HepG2 (cell line): ENCODE results near the gene CDK5R1. TPM values are rescaled to one million over a fixed set of nuclear protein-coding genes. Genes with fewer than 3 reads are reported as not detected.

Source experiments
- ATAC-seq: fragments of 200-7000 bp; cut with Tn5 transposase; 3 replicates; pipeline ENCODE4 v1.9.1; 2020; ENCODE audit warnings: mild to moderate bottlenecking, moderate library complexity
- BruUV-seq: library from RNA; stranded (reverse); fragments of 400-500 nt; replicated peaks from 2 replicates; lab custom pipeline; 2021; lab: Mats Ljungman, UMichigan
- CTCF ChIA-PET: fragments of 300-600 bp; formaldehyde crosslinking; extraction: SDS; loops from one replicate; lab custom pipeline; 2021; ENCODE audit warnings: low total read pairs, inconsistent platforms, low intra/inter-chr PET ratio; lab: Yijun Ruan, JAX
- POLR2A ChIA-PET: fragments of 350-600 bp; sonication (Branson Sonifier 250); formaldehyde crosslinking; loops from one replicate; lab custom pipeline; 2020; ENCODE audit warnings: antibody characterized with exemption, inconsistent platforms; lab: Yijun Ruan, JAX
- DNase-seq: peaks from one replicate; pipeline ENCODE4 v3.0.0-alpha.2; 2015; ENCODE audit warnings: low spot score
- FAIRE-seq: peaks from 3 replicates; lab custom pipeline; 2011; peaks lifted over from hg19 to GRCh38; lab: Jason Lieb, UNC
- H2AFZ ChIP-seq: one replicate; pipeline ENCODE4 v1.6.1; 2011; ENCODE audit warnings: low read length, inconsistent platforms
- H3K27ac ChIP-seq: fragments of 300-600 bp; 3 replicates; pipeline ENCODE4 v1.8.0; 2011; ENCODE audit warnings: mixed run types, mild to moderate bottlenecking, mixed read lengths, low read length, inconsistent platforms; ENCODE audit not compliant: insufficient read depth; ENCODE audit errors: extremely low read length
- H3K27me3 ChIP-seq, 2 experiments: fragments of 200-600 bp in 1 of 2; 2 replicates in 1 of 2; 3 replicates in 1 of 2; pipeline versions ENCODE4 v1.6.0 to v1.8.0; 2011; ENCODE audit warnings: low read length in 2 of 2, mild to moderate bottlenecking in 2 of 2, moderate library complexity in 2 of 2, inconsistent platforms in 1 of 2; ENCODE audit not compliant: insufficient read depth in 2 of 2, control insufficient read depth in 1 of 2
- H3K36me3 ChIP-seq, 2 experiments: fragments of 200-600 bp in 1 of 2; replicated peaks in 1 of 2; 2 replicates in 1 of 2; 3 replicates in 1 of 2; pipeline versions ENCODE4 v1.5.1 to v1.8.0; 2011; ENCODE audit warnings: low read length in 2 of 2, inconsistent platforms in 1 of 2; ENCODE audit not compliant: insufficient read depth in 2 of 2, control insufficient read depth in 1 of 2
- H3K4me1 ChIP-seq: 2 replicates; pipeline ENCODE4 v1.5.1; 2012; ENCODE audit warnings: low read length, inconsistent platforms; ENCODE audit not compliant: insufficient read depth
- H3K4me2 ChIP-seq: 2 replicates; pipeline ENCODE4 v1.6.0; 2011; ENCODE audit warnings: low read depth, low read length, inconsistent platforms
- H3K4me3 ChIP-seq, 3 experiments: fragments of 200-600 bp in 1 of 3; sonication (generic), shearing (Covaris generic) in 1 of 3; replicated peaks in 1 of 3; 2 replicates each; pipeline ENCODE4 v1.5.1; 2011 to 2016; ENCODE audit warnings: low read length in 3 of 3, inconsistent platforms in 2 of 3, low read depth in 2 of 3, mild to moderate bottlenecking in 2 of 3, control low read depth in 1 of 3, mixed read lengths in 1 of 3; ENCODE audit not compliant: insufficient read depth in 1 of 3
- H3K79me2 ChIP-seq: one replicate; pipeline ENCODE4 v1.6.1; 2011; ENCODE audit warnings: low read length, inconsistent platforms; ENCODE audit not compliant: insufficient read depth
- H3K9ac ChIP-seq: 2 replicates; pipeline ENCODE4 v1.6.0; 2011; ENCODE audit warnings: mild to moderate bottlenecking, low read depth, low read length, inconsistent platforms; ENCODE audit not compliant: insufficient read depth
- H3K9me3 ChIP-seq: 2 replicates; pipeline ENCODE4 v1.5.1; 2012; ENCODE audit warnings: mild to moderate bottlenecking, low read length
- H4K20me1 ChIP-seq: 2 replicates; pipeline ENCODE4 v1.6.0; 2011; ENCODE audit warnings: inconsistent platforms, mild to moderate bottlenecking, low read length, moderate library complexity; ENCODE audit not compliant: insufficient read depth
- AGO2 ChIP-seq: fragments of 200-400 bp; formaldehyde crosslinking; optimal IDR thresholded peaks from 2 replicates; pipeline ENCODE3; 2017; ENCODE audit warnings: mild to moderate bottlenecking, low read depth, low read length, moderate library complexity
- ATM ChIP-seq: fragments of 450-650 bp; IDR thresholded peaks from 2 replicates; pipeline ENCODE4 v1.7.1; 2017; ENCODE audit warnings: mild to moderate bottlenecking, borderline replicate concordance
- CBX1 ChIP-seq: IDR thresholded peaks from one replicate; pipeline ENCODE4 v1.6.1; 2016; ENCODE audit warnings: antibody characterized with exemption, low read depth
- CCDC6 ChIP-seq: sonication (generic); formaldehyde crosslinking; IDR thresholded peaks from 2 replicates; pipeline ENCODE4 v1.8.1; 2022; ENCODE audit warnings: mild to moderate bottlenecking, missing genetic modification reagents, moderate library complexity
- CEBPG ChIP-seq: IDR thresholded peaks from 2 replicates; pipeline ENCODE4 v1.6.1; 2016
- FOXA1 ChIP-seq, 2 experiments: fragments of 450-650 bp in 1 of 2; sonication (generic) in 1 of 2; formaldehyde crosslinking in 1 of 2; IDR thresholded peaks; 2 replicates each; pipeline versions ENCODE4 v1.4.0 to v1.6.1; 2016 to 2020; ENCODE audit warnings: missing genetic modification reagents in 1 of 2
- HNRNPUL1 ChIP-seq: fragments of 200-400 bp; formaldehyde crosslinking; IDR thresholded peaks from 2 replicates; pipeline ENCODE4 v1.6.1; 2017; ENCODE audit warnings: low read depth, mild to moderate bottlenecking, low read length, moderate library complexity
- POLR2G ChIP-seq: fragments of 200-400 bp; formaldehyde crosslinking; IDR thresholded peaks from 2 replicates; pipeline ENCODE4 v1.6.1; 2018; ENCODE audit warnings: mild to moderate bottlenecking, low read depth, low read length, moderate library complexity
- RBM22 ChIP-seq: fragments of 200-400 bp; formaldehyde crosslinking; optimal IDR thresholded peaks from 2 replicates; pipeline ENCODE3; 2017; ENCODE audit warnings: mild to moderate bottlenecking, low read length, moderate library complexity
- RXRB ChIP-seq: IDR thresholded peaks from 2 replicates; pipeline ENCODE4 v1.6.1; 2016; ENCODE audit warnings: borderline replicate concordance, missing genetic modification reagents, missing compliant biosample characterization
- SRY ChIP-seq: sonication (generic); formaldehyde crosslinking; IDR thresholded peaks from 2 replicates; pipeline ENCODE4 v1.8.0; 2022; ENCODE audit warnings: mild to moderate bottlenecking, missing genetic modification reagents
- STAG1 ChIP-seq: sonication (generic); formaldehyde crosslinking; IDR thresholded peaks from 2 replicates; pipeline ENCODE4 v1.4.0; 2020; ENCODE audit warnings: missing genetic modification reagents
- ZFP1 ChIP-seq: IDR thresholded peaks from 2 replicates; pipeline ENCODE4 v1.6.1; 2016
- ZFX ChIP-seq: sonication (generic); formaldehyde crosslinking; IDR thresholded peaks from 2 replicates; pipeline ENCODE4 v1.4.0; 2020; ENCODE audit warnings: mild to moderate bottlenecking, low read depth, missing genetic modification reagents, moderate library complexity
- ZNF546 ChIP-seq: sonication (generic); formaldehyde crosslinking; conservative IDR thresholded peaks from 2 replicates; pipeline ENCODE4 v1.8.1; 2023; ENCODE audit warnings: mild to moderate bottlenecking, missing genetic modification reagents
- ZNF605 ChIP-seq: sonication (generic); formaldehyde crosslinking; IDR thresholded peaks from 2 replicates; pipeline ENCODE4 v1.8.0; 2022; ENCODE audit warnings: mild to moderate bottlenecking, missing genetic modification reagents
- ZNF713 ChIP-seq: sonication (generic); formaldehyde crosslinking; IDR thresholded peaks from 2 replicates; pipeline ENCODE4 v1.4.0; 2020; ENCODE audit warnings: mild to moderate bottlenecking, missing genetic modification reagents
- ZNF788 ChIP-seq: sonication (generic); formaldehyde crosslinking; IDR thresholded peaks from 2 replicates; pipeline ENCODE4 v1.5.0; 2020; ENCODE audit warnings: mild to moderate bottlenecking, missing genetic modification reagents, borderline replicate concordance
- ZNF879 ChIP-seq: sonication (generic); formaldehyde crosslinking; IDR thresholded peaks from 2 replicates; pipeline ENCODE4 v1.8.1; 2023; ENCODE audit warnings: missing genetic modification reagents
- WGBS: methylation state at CpG from one replicate; pipeline ENCODE4 v1.1.6; 2017; ENCODE audit warnings: low lambda C conversion rate; 5-methylcytosine and 5-hydroxymethylcytosine counted together
- in situ Hi-C: cut with HindIII; loops from 2 replicates; pipeline ENCODE4 v1.10.0; 2017; ENCODE audit warnings: low pct_unique_long_range_greater_than_20kb; ENCODE audit not compliant: extremely low pct_ligation_motif_present
- intact Hi-C: fragments of 100-400 bp; cut with micrococcal nuclease; formaldehyde crosslinking; loops from one replicate; pipeline ENCODE4 v1.10.0; 2022; ENCODE audit not compliant: unreplicated experiment
- polyA plus RNA-seq, 8 experiments: library from polyadenylated mRNA; depleted of rRNA in 3 of 8; stranded (reverse) in 7 of 8; unstranded in 1 of 8; fragments of >200 nt; fragmentation: Illumina TruSeq in 4 of 8; extraction: Trizol in 4 of 8; gene quantifications; 2 replicates each; pipeline versions ENCODE4 v1.2.1 to v1.2.3, GENCODE V29; 2011 to 2016; ENCODE audit warnings: low read depth in 4 of 8, missing spikeins in 1 of 8, mixed read lengths in 1 of 8; ENCODE audit not compliant: insufficient read depth in 1 of 8
- total RNA-seq, 5 experiments: library from RNA; depleted of rRNA; stranded (reverse); fragments of >200 nt; fragmentation: Illumina TruSeq; extraction: Trizol; gene quantifications; 2 replicates each; pipeline ENCODE4 v1.2.3, GENCODE V29; 2016; ENCODE audit warnings: low read depth in 1 of 5
- TF ChIP-seq, protein P1 (sequence below): sonication (generic); formaldehyde crosslinking; IDR thresholded peaks from 2 replicates; pipeline ENCODE4 v1.5.0; 2020; ENCODE audit warnings: mild to moderate bottlenecking, missing genetic modification reagents, moderate library complexity
- TF ChIP-seq, protein P2 (sequence below): sonication (generic); formaldehyde crosslinking; IDR thresholded peaks from 2 replicates; pipeline ENCODE4 v1.5.0; 2020; ENCODE audit warnings: mild to moderate bottlenecking, missing genetic modification reagents, borderline replicate concordance
- TF ChIP-seq, protein P3 (sequence below): sonication (generic); formaldehyde crosslinking; IDR thresholded peaks from 2 replicates; pipeline ENCODE4 v1.4.0; 2020; ENCODE audit warnings: missing genetic modification reagents

CDK5R1 gene
- total and polyA plus RNA-seq, 2 of the 13 experiments (the other 11 are each of a cell fraction or from before 2014, with no cell fraction given), result 1.1 to 3.9 TPM

DNA sequence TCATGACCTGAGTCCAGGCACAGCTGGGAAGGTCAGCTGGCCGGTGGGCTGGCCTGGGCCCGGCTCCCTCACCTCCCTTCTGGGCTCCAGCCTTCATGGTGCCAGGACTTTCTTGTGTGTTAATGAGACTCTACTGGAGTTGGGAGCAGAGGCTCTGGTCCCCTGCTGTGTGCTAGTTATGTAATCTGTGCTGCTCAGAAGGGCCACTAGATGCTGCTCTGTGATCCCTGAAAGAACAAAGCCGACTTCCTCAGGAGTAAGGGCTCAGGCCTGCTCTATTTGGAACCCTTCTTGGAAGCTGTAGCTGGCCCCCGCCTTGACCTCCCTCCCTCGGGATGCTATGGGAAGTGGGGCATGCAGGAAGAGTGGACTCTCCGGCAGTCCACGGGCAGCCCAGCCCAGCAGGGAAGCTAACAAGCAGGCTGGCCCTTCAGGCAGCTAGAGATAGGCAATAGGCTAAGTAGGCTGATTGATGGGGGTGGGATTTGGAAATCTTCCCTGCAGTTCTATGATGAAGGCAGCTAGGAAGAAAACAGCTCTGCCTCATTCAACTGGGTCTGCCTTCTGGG, 3.3 kb upstream of the CDK5R1 start:
- Histone ChIP-seq H3K27ac (no peak overlapping the region), H3K9me3 (no peaks in the 10 kb centered on the region), H3K9ac (no peak overlapping the region), H3K79me2 (no peaks in the 10 kb centered on the region), H4K20me1 (no peaks in the 10 kb centered on the region), H3K4me2 (no peak overlapping the region), H3K36me3 (peaks cover 12 to 37% of the 10 kb centered on the region in 2 experiments; a peak in 4 of 5 replicates), H3K4me1 (peaks cover 28% of the 10 kb centered on the region), H2AFZ (no peak overlapping the region), H3K4me3 (no peak overlapping the region), H3K27me3 (no peaks in the 10 kb centered on the region)
- CTCF ChIA-PET, result no interaction called here
- DNase-seq, result peak; percentile 56
- intact Hi-C loops (loop anchor here (5.0 kb wide), 1 partner anchor 274 kb away; no protein-coding TSS in a partner anchor), in situ Hi-C loops (loop anchor here (10.0 kb wide), 1 partner anchor 271 kb away; no protein-coding TSS in a partner anchor)
- peak; percentile 79 for FAIRE-seq
- peak; percentile 53 for ATAC-seq
- POLR2A ChIA-PET, result no interaction called here
- BruUV-seq, result no TSS peak
- WGBS, result 54% methylated on average over 2 of the region's 7 CpGs
- no peak for TF ChIP-seq POLR2G
- TF ChIP-seq STAG1 (CRISPR knock-in tag), result peak; percentile 78
- no peak for TF ChIP-seq ATM
- TF ChIP-seq FOXA1 (IDR thresholded peaks at IDR 0.05), result no peak
- TF ChIP-seq FOXA1 (CRISPR knock-in tag; IDR thresholded peaks at IDR 0.05), result 0 out of 2 replicates have a peak, but pooled peaks have one; percentile 10
- TF ChIP-seq HNRNPUL1, result no peak
- TF ChIP-seq CCDC6 (CRISPR knock-in tag), result no peak
- peak; percentile 32 for TF ChIP-seq AGO2
- peak; percentile 81 for TF ChIP-seq RBM22
- 0 out of 2 replicates have a peak, but pooled peaks have one; percentile 36 for TF ChIP-seq ZNF605 (CRISPR knock-in tag)
- TF ChIP-seq ZNF788 (CRISPR knock-in tag), result 0 out of 2 replicates have a peak, but pooled peaks have one; percentile 10
- TF ChIP-seq, protein P1, sequence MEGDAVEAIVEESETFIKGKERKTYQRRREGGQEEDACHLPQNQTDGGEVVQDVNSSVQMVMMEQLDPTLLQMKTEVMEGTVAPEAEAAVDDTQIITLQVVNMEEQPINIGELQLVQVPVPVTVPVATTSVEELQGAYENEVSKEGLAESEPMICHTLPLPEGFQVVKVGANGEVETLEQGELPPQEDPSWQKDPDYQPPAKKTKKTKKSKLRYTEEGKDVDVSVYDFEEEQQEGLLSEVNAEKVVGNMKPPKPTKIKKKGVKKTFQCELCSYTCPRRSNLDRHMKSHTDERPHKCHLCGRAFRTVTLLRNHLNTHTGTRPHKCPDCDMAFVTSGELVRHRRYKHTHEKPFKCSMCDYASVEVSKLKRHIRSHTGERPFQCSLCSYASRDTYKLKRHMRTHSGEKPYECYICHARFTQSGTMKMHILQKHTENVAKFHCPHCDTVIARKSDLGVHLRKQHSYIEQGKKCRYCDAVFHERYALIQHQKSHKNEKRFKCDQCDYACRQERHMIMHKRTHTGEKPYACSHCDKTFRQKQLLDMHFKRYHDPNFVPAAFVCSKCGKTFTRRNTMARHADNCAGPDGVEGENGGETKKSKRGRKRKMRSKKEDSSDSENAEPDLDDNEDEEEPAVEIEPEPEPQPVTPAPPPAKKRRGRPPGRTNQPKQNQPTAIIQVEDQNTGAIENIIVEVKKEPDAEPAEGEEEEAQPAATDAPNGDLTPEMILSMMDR, result peak; percentile 82
- no peak for TF ChIP-seq ZNF879
- TF ChIP-seq RXRB, result peak; percentile 33; the same call in 1 of the 2 replicates
- TF ChIP-seq CBX1, result no peak
- no peak for TF ChIP-seq ZNF546 (CRISPR knock-in tag)
- no peak for TF ChIP-seq ZNF713
- TF ChIP-seq, protein P2, sequence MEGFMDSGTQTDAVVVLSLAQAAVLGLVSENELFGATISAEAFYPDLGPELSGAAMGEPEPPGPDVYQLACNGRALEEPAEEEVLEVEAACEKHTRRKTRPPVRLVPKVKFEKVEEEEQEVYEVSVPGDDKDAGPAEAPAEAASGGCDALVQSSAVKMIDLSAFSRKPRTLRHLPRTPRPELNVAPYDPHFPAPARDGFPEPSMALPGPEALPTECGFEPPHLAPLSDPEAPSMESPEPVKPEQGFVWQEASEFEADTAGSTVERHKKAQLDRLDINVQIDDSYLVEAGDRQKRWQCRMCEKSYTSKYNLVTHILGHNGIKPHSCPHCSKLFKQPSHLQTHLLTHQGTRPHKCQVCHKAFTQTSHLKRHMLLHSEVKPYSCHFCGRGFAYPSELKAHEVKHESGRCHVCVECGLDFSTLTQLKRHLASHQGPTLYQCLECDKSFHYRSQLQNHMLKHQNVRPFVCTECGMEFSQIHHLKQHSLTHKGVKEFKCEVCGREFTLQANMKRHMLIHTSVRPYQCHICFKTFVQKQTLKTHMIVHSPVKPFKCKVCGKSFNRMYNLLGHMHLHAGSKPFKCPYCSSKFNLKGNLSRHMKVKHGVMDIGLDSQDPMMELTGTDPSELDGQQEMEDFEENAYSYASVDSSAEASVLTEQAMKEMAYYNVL, result 0 out of 2 replicates have a peak, but pooled peaks have one; percentile 17
- TF ChIP-seq ZFP1, result no peak
- TF ChIP-seq, protein P3, sequence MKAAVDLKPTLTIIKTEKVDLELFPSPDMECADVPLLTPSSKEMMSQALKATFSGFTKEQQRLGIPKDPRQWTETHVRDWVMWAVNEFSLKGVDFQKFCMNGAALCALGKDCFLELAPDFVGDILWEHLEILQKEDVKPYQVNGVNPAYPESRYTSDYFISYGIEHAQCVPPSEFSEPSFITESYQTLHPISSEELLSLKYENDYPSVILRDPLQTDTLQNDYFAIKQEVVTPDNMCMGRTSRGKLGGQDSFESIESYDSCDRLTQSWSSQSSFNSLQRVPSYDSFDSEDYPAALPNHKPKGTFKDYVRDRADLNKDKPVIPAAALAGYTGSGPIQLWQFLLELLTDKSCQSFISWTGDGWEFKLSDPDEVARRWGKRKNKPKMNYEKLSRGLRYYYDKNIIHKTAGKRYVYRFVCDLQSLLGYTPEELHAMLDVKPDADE, result no peak
- 0 out of 2 replicates have a peak, but pooled peaks have one; percentile 34 for TF ChIP-seq ZFX (CRISPR knock-in tag)
- TF ChIP-seq SRY (CRISPR knock-in tag), result no peak
- 0 out of 2 replicates have a peak, but pooled peaks have one; percentile 36 for TF ChIP-seq CEBPG
